ENCODE measurements around the gene B2M.

The B2M gene

GRCh38 chr15:44706401-44706800 lies 4.9 kb upstream of the B2M start:
- H3K27ac ChIP-seq = no peak overlapping the region

GRCh38 chr15:44706946-44707636 lies 4.2 kb upstream of the B2M start:
- Histone ChIP-seq H3K36me3 (peaks cover 9% of the 10 kb centered on the region), H3K27ac (no peak overlapping the region), H3K27me3 (no peaks in the 10 kb centered on the region), H3K4me1 (ENCODE audit: control insufficient read depth in 1 of 2, insufficient read depth in 1 of 2, low read depth in 1 of 2, low read length in 1 of 2) (peaks cover 7 to 12% of the 10 kb centered on the region in 2 experiments), H3K4me3 (ENCODE audit: low read depth in 1 of 2, low read length in 1 of 2) (no peak overlapping the region), H3K9me3 (no peaks in the 10 kb centered on the region)
- TF ChIP-seq CTCF (IDR thresholded peaks at IDR 0.05) = no peak

More at GRCh38 chr15:44706401-44706800, 4.9 kb upstream of the B2M start:
- Histone ChIP-seq H3K4me3 (ENCODE audit: low read depth in 1 of 2, low read length in 1 of 2) (no peak overlapping the region), H3K27me3 (no peaks in the 10 kb centered on the region), H3K4me1 (ENCODE audit: control insufficient read depth in 1 of 2, insufficient read depth in 1 of 2, low read depth in 1 of 2, low read length in 1 of 2) (peaks cover 7 to 12% of the 10 kb centered on the region in 2 experiments), H3K9me3 (no peaks in the 10 kb centered on the region), H3K36me3 (peaks cover 9% of the 10 kb centered on the region)
- TF ChIP-seq CTCF (IDR thresholded peaks at IDR 0.05) = no peak

GRCh38 chr15:44710236-44711095 lies 851 bp upstream of the B2M start:
- no peak for TF ChIP-seq CTCF (IDR thresholded peaks at IDR 0.05)
- Histone ChIP-seq H3K36me3 (peaks cover 41% of the 10 kb centered on the region), H3K9me3 (no peaks in the 10 kb centered on the region), H3K27ac (peak overlapping the region; percentile 96), H3K4me1 (ENCODE audit: control insufficient read depth in 1 of 2, insufficient read depth in 1 of 2, low read depth in 1 of 2, low read length in 1 of 2) (peaks cover 34 to 35% of the 10 kb centered on the region in 2 experiments), H3K27me3 (no peaks in the 10 kb centered on the region), H3K4me3 (ENCODE audit: low read depth in 1 of 2, low read length in 1 of 2) (peak overlapping the region; percentile 100)

GRCh38 chr15:44711743-44712345 lies 527 bp downstream of the B2M start:
- peaks cover 2% of the 10 kb centered on the region for H3K9me3 ChIP-seq
- peaks cover 54% of the 10 kb centered on the region for H3K36me3 ChIP-seq
- peak overlapping the region; percentile 100 for H3K4me3 ChIP-seq (ENCODE audit: low read depth in 1 of 2, low read length in 1 of 2)
- peak overlapping the region; percentile 96 for H3K27ac ChIP-seq
- no peaks in the 10 kb centered on the region for H3K27me3 ChIP-seq
- TF ChIP-seq CTCF (IDR thresholded peaks at IDR 0.05) = no peak
- peaks cover 46 to 48% of the 10 kb centered on the region in 2 experiments for H3K4me1 ChIP-seq (ENCODE audit: control insufficient read depth in 1 of 2, insufficient read depth in 1 of 2, low read depth in 1 of 2, low read length in 1 of 2)

GRCh38 chr15:44712346-44713005 lies 1.2 kb downstream of the B2M start:
- peaks cover 6% of the 10 kb centered on the region for H3K9me3 ChIP-seq
- H3K4me3 ChIP-seq (ENCODE audit: low read depth in 1 of 2, low read length in 1 of 2) = peak overlapping the region; percentile 100
- peaks cover 58% of the 10 kb centered on the region for H3K36me3 ChIP-seq
- H3K27ac ChIP-seq = peak overlapping the region; percentile 96
- peaks cover 51 to 55% of the 10 kb centered on the region in 2 experiments for H3K4me1 ChIP-seq (ENCODE audit: control insufficient read depth in 1 of 2, insufficient read depth in 1 of 2, low read depth in 1 of 2, low read length in 1 of 2)
- no peak for TF ChIP-seq CTCF (IDR thresholded peaks at IDR 0.05)
- H3K27me3 ChIP-seq = no peaks in the 10 kb centered on the region
